Stimulated activated effector memory CD8-positive, alpha-beta T cell treated with anti-CD3 and anti-CD28 coated beads, Interleukin-12 subunit alpha, Interleukin-12 subunit beta, amount 100 ng/mL, for 72 hours (primary cell): ENCODE measurements around the gene ZNF469.

Experiments
- ATAC-seq: fragments of 150-1000 bp; cut with Tn5 transposase; 2 replicates; pipeline ENCODE4 v1.10.0; 2021
- DNase-seq, 2 donors: peaks; one replicate each; pipeline ENCODE4 v3.0.0; 2021 to 2022; ENCODE audit warnings: low spot score in 2 of 2
- H3K27ac Mint-ChIP-seq: one replicate; pipeline ENCODE4 v1.8.0; 2022; ENCODE audit warnings: mild to moderate bottlenecking, mixed read lengths
- H3K36me3 Mint-ChIP-seq: one replicate; pipeline ENCODE4 v1.8.0; 2022; ENCODE audit warnings: mild to moderate bottlenecking, mixed read lengths
- H3K4me1 Mint-ChIP-seq: one replicate; pipeline ENCODE4 v1.8.0; 2022; ENCODE audit warnings: mixed read lengths
- H3K4me3 Mint-ChIP-seq: one replicate; pipeline ENCODE4 v1.8.0; 2022; ENCODE audit warnings: mild to moderate bottlenecking, mixed read lengths
- H3K9me3 Mint-ChIP-seq: one replicate; pipeline ENCODE4 v1.8.0; 2022; ENCODE audit warnings: mixed read lengths

Gene ZNF469

GRCh38 chr16:88375996-88376834 lies 6.5 kb upstream of the ZNF469 start:
- H3K4me3 Mint-ChIP-seq, result no peak overlapping the region
- peak; percentile 19 for ATAC-seq
- H3K36me3 Mint-ChIP-seq, result no peaks in the 10 kb centered on the region
- no peaks in the 10 kb centered on the region for H3K4me1 Mint-ChIP-seq
- no peak overlapping the region for H3K27ac Mint-ChIP-seq
- DNase-seq, result no peak
- H3K9me3 Mint-ChIP-seq, result no peaks in the 10 kb centered on the region

GRCh38 chr16:88376835-88377726 lies 5.7 kb upstream of the ZNF469 start:
- ATAC-seq (peak; percentile 32), DNase-seq (no peak)
- Mint-ChIP-seq H3K36me3 (no peaks in the 10 kb centered on the region), H3K9me3 (no peaks in the 10 kb centered on the region), H3K27ac (no peak overlapping the region), H3K4me1 (no peaks in the 10 kb centered on the region), H3K4me3 (no peak overlapping the region)

GRCh38 chr16:88377961-88378360 lies 4.8 kb upstream of the ZNF469 start:
- DNase-seq, result no peak
- no peaks in the 10 kb centered on the region for H3K9me3 Mint-ChIP-seq

GRCh38 chr16:88378401-88378800 lies 4.4 kb upstream of the ZNF469 start:
- H3K27ac Mint-ChIP-seq, result no peak overlapping the region
- no peaks in the 10 kb centered on the region for H3K9me3 Mint-ChIP-seq
- no peaks in the 10 kb centered on the region for H3K36me3 Mint-ChIP-seq
- no peak for DNase-seq
- ATAC-seq, result no peak
- no peak overlapping the region for H3K4me3 Mint-ChIP-seq
- peaks cover 4% of the 10 kb centered on the region for H3K4me1 Mint-ChIP-seq

More at GRCh38 chr16:88377961-88378360, 4.8 kb upstream of the ZNF469 start:
- Mint-ChIP-seq H3K4me1 (peaks cover 4% of the 10 kb centered on the region), H3K36me3 (no peaks in the 10 kb centered on the region), H3K4me3 (no peak overlapping the region), H3K27ac (no peak overlapping the region)
- no peak for ATAC-seq

GRCh38 chr16:88378836-88379693 lies 3.7 kb upstream of the ZNF469 start:
- Mint-ChIP-seq H3K36me3 (no peaks in the 10 kb centered on the region), H3K9me3 (no peaks in the 10 kb centered on the region), H3K4me3 (no peak overlapping the region), H3K4me1 (peaks cover 5% of the 10 kb centered on the region), H3K27ac (no peak overlapping the region)
- no peak for DNase-seq
- ATAC-seq, result no peak

GRCh38 chr16:88379694-88380040 lies 3.1 kb upstream of the ZNF469 start:
- no peak for DNase-seq
- no peak overlapping the region for H3K4me3 Mint-ChIP-seq
- H3K27ac Mint-ChIP-seq, result no peak overlapping the region
- H3K36me3 Mint-ChIP-seq, result no peaks in the 10 kb centered on the region
- no peak for ATAC-seq
- H3K4me1 Mint-ChIP-seq, result peaks cover 11% of the 10 kb centered on the region
- H3K9me3 Mint-ChIP-seq, result no peaks in the 10 kb centered on the region

- H3K36me3 Mint-ChIP-seq, result no peaks in the 10 kb centered on the region
- H3K4me1 Mint-ChIP-seq, result peaks cover 11% of the 10 kb centered on the region
- DNase-seq, result no peak
- no peak for ATAC-seq
- no peak overlapping the region for H3K4me3 Mint-ChIP-seq
- no peak overlapping the region for H3K27ac Mint-ChIP-seq
- H3K9me3 Mint-ChIP-seq, result no peaks in the 10 kb centered on the region
Observed at GRCh38 chr16:88380099-88380498, 2.7 kb upstream of the ZNF469 start.

GRCh38 chr16:88380619-88381018 lies 2.1 kb upstream of the ZNF469 start:
- H3K4me3 Mint-ChIP-seq, result no peak overlapping the region
- no peak overlapping the region for H3K27ac Mint-ChIP-seq
- H3K36me3 Mint-ChIP-seq, result no peaks in the 10 kb centered on the region
- ATAC-seq (no peak), DNase-seq (no peak)
- H3K9me3 Mint-ChIP-seq, result no peaks in the 10 kb centered on the region
- peaks cover 11% of the 10 kb centered on the region for H3K4me1 Mint-ChIP-seq

- H3K9me3 Mint-ChIP-seq, result no peaks in the 10 kb centered on the region
- ATAC-seq (no peak), DNase-seq (no peak)
- peak overlapping the region; percentile 49 for H3K4me3 Mint-ChIP-seq
- H3K36me3 Mint-ChIP-seq, result no peaks in the 10 kb centered on the region
- peaks cover 11% of the 10 kb centered on the region for H3K4me1 Mint-ChIP-seq
- H3K27ac Mint-ChIP-seq, result no peak overlapping the region
Observed at GRCh38 chr16:88381820-88382451, 823 bp upstream of the ZNF469 start.

GRCh38 chr16:88383401-88384221 lies 852 bp downstream of the ZNF469 start:
- ATAC-seq, result peak; percentile 34
- no peak for DNase-seq
- H3K27ac Mint-ChIP-seq, result no peak overlapping the region
- no peak overlapping the region for H3K4me3 Mint-ChIP-seq
- no peaks in the 10 kb centered on the region for H3K9me3 Mint-ChIP-seq
- H3K4me1 Mint-ChIP-seq, result peaks cover 11% of the 10 kb centered on the region
- no peaks in the 10 kb centered on the region for H3K36me3 Mint-ChIP-seq

GRCh38 chr16:88384222-88385111 lies 1.7 kb downstream of the ZNF469 start:
- no peak for ATAC-seq
- Mint-ChIP-seq H3K27ac (no peak overlapping the region), H3K4me1 (peaks cover 11% of the 10 kb centered on the region), H3K9me3 (no peaks in the 10 kb centered on the region), H3K36me3 (no peaks in the 10 kb centered on the region), H3K4me3 (no peak overlapping the region)
- no peak for DNase-seq

GRCh38 chr16:88385112-88385594 lies 2.4 kb downstream of the ZNF469 start:
- no peak for ATAC-seq
- H3K36me3 Mint-ChIP-seq, result no peaks in the 10 kb centered on the region
- H3K4me1 Mint-ChIP-seq, result peaks cover 11% of the 10 kb centered on the region
- no peak for DNase-seq
- H3K27ac Mint-ChIP-seq, result no peak overlapping the region
- no peak overlapping the region for H3K4me3 Mint-ChIP-seq
- no peaks in the 10 kb centered on the region for H3K9me3 Mint-ChIP-seq
